Measurements from ENCODE around the gene SRD5A3. TPM values are rescaled to one million over a fixed set of nuclear protein-coding genes. Genes with fewer than 3 reads are reported as not detected.

Gene SRD5A3
- total and polyA plus RNA-seq, 4 donors, result 5.2 to 18.2 (median 9.5) TPM

DNA sequence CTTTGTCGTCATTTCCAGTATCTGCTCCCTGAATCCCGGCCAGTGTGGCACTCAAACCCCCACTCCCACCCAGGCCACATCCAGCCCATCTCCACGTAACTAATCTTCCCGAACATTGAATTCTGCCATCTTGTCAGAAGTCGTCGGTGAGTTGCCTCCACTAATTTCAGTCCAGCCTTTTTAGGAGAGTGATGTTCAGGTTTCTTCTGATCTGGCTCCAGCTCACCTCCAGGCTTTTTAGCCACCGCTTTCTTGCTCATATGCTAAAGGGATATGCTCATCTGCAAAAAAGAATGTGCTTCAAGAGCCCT is 51.0 kb downstream of the SRD5A3 start:
- Histone ChIP-seq H3K36me3 (ENCODE audit: control insufficient read depth in 4 of 4, insufficient read depth in 3 of 4, low read depth in 1 of 4, low read length in 3 of 4) (peaks cover 0 to 3% (median 0%) of the 10 kb centered on the region in 4 donors), H3K9ac (ENCODE audit: low read depth in 1 of 2, low read length in 2 of 2) (peak overlapping the region; percentile 75 to 91), H3K27ac (ENCODE audit: low read depth in 1 of 2, low read length in 2 of 2) (peak overlapping the region; percentile 86 to 93), H3K9me3 (ENCODE audit: control insufficient read depth in 4 of 4, low read length in 3 of 4) (no peaks in the 10 kb centered on the region), H3K27me3 (ENCODE audit: control insufficient read depth in 4 of 4, insufficient read depth in 4 of 4, low read length in 3 of 4) (no peaks in the 10 kb centered on the region), H3K4me1 (ENCODE audit: control insufficient read depth in 4 of 4, insufficient read depth in 4 of 4, low read length in 3 of 4) (peaks cover 5 to 17% (median 11%) of the 10 kb centered on the region in 4 donors), H3K4me3 (ENCODE audit: low read depth in 1 of 3, low read length in 3 of 3) (peak overlapping the region; percentile 57 to 98 (median 85))
- TF ChIP-seq, protein P1, sequence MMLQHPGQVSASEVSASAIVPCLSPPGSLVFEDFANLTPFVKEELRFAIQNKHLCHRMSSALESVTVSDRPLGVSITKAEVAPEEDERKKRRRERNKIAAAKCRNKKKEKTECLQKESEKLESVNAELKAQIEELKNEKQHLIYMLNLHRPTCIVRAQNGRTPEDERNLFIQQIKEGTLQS (IDR thresholded peaks at IDR 0.05), result no peak
- no peak for TF ChIP-seq JUND (IDR thresholded peaks at IDR 0.05)
- 56% methylated on average over 7 of the region's 7 CpGs for WGBS
- no peak for DNase-seq (ENCODE audit: low spot score)

DNA sequence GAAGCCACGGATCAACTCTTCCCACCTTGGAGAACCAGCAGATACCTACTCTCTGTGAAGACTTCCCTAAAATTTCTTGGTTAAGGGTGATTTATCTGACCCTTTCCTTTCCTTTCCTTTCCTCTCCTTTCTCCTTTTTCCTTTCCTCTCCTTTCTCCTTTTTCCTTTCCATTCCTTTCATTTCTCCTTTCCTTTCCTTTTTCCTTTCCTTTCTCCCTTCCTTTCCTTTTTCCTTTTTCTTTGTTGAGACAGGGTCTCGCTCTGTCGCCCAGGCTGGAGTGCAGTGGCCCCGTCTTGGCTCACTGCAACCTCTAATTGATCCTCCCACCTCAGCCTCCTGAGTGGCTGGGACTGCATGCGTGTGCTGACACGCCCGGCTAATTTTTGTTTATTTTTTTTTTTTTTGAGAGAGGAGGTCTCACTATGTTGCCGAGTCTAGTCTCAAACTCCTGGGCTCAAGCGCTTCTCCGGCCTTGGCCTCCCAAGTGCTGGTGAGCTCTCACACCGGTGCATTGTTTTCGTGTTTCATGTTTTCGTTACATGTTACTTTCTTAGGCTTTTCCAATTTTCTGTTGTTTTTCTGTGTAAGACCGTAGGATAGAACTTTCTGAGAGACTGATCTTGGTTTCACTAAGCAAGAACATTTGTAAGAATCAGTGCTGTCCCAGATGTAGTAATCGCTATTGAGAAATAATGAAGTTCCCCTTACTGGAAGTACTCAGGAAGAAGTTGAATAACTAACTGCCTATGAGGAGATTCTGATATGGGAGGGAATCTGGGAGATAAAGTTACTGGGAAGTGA is 51.7 kb downstream of the SRD5A3 start:
- Histone ChIP-seq H3K4me3 (ENCODE audit: low read depth in 1 of 3, low read length in 3 of 3) (peak overlapping the region in 2 of 3 donors; percentile 26 to 98), H3K4me1 (ENCODE audit: control insufficient read depth in 4 of 4, insufficient read depth in 4 of 4, low read length in 3 of 4) (peaks cover 5 to 17% (median 11%) of the 10 kb centered on the region in 4 donors), H3K27ac (ENCODE audit: low read depth in 1 of 2, low read length in 2 of 2) (peak overlapping the region; percentile 86 to 93), H3K9ac (ENCODE audit: low read depth in 1 of 2, low read length in 2 of 2) (peak overlapping the region; percentile 55 to 75), H3K27me3 (ENCODE audit: control insufficient read depth in 4 of 4, insufficient read depth in 4 of 4, low read length in 3 of 4) (no peaks in the 10 kb centered on the region), H3K9me3 (ENCODE audit: control insufficient read depth in 4 of 4, low read length in 3 of 4) (no peaks in the 10 kb centered on the region), H3K36me3 (ENCODE audit: control insufficient read depth in 4 of 4, insufficient read depth in 3 of 4, low read depth in 1 of 4, low read length in 3 of 4) (peaks cover 0 to 3% (median under 1%) of the 10 kb centered on the region in 4 donors)
- TF ChIP-seq RAD21 (IDR thresholded peaks at IDR 0.05) (no peak), FOXA2 (IDR thresholded peaks at IDR 0.05) (no peak), GABPA (IDR thresholded peaks at IDR 0.05 in 1 of 2, conservative IDR thresholded peaks at IDR 0.05 in 1 of 2) (no peak), HNF4G (IDR thresholded peaks at IDR 0.05) (no peak)
- TF ChIP-seq, protein P2, sequence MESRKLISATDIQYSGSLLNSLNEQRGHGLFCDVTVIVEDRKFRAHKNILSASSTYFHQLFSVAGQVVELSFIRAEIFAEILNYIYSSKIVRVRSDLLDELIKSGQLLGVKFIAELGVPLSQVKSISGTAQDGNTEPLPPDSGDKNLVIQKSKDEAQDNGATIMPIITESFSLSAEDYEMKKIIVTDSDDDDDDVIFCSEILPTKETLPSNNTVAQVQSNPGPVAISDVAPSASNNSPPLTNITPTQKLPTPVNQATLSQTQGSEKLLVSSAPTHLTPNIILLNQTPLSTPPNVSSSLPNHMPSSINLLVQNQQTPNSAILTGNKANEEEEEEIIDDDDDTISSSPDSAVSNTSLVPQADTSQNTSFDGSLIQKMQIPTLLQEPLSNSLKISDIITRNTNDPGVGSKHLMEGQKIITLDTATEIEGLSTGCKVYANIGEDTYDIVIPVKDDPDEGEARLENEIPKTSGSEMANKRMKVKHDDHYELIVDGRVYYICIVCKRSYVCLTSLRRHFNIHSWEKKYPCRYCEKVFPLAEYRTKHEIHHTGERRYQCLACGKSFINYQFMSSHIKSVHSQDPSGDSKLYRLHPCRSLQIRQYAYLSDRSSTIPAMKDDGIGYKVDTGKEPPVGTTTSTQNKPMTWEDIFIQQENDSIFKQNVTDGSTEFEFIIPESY (IDR thresholded peaks at IDR 0.05), result no peak
- TF ChIP-seq, protein P3, sequence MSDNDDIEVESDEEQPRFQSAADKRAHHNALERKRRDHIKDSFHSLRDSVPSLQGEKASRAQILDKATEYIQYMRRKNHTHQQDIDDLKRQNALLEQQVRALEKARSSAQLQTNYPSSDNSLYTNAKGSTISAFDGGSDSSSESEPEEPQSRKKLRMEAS (IDR thresholded peaks at IDR 0.05), result no peak
- no peak for DNase-seq (ENCODE audit: low spot score)
- 73% methylated on average over 15 of the region's 15 CpGs for WGBS

DNA sequence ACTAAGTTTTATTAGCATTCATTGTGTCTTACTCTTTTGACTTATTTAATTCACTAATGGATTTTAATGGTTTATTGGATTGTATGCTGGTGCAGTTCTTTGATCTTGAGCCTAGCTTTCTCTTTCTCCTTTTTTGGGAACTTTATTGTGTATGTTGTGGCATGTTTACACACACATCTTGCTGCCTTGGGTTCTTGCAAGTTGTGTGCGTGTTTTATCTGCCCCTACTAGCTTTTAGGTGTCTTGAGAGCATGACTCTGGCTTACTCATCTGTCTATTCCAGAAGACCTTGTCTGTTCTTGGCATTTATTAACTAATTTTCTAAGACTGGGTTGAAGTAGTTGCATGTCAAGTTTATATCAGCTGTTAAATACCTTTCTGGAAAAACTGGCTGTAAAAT is 52.4 kb downstream of the SRD5A3 start:
- Histone ChIP-seq H3K9ac (ENCODE audit: low read depth in 1 of 2, low read length in 2 of 2) (no peak overlapping the region), H3K36me3 (ENCODE audit: control insufficient read depth in 4 of 4, insufficient read depth in 3 of 4, low read depth in 1 of 4, low read length in 3 of 4) (peaks cover 0 to 5% (median under 1%) of the 10 kb centered on the region in 4 donors), H3K27me3 (ENCODE audit: control insufficient read depth in 4 of 4, insufficient read depth in 4 of 4, low read length in 3 of 4) (no peaks in the 10 kb centered on the region), H3K27ac (ENCODE audit: low read depth in 1 of 2, low read length in 2 of 2) (peak overlapping the region in 1 of 2 donors; percentile 23), H3K9me3 (ENCODE audit: control insufficient read depth in 4 of 4, low read length in 3 of 4) (no peaks in the 10 kb centered on the region), H3K4me1 (ENCODE audit: control insufficient read depth in 4 of 4, insufficient read depth in 4 of 4, low read length in 3 of 4) (peaks cover 5 to 17% (median 11%) of the 10 kb centered on the region in 4 donors), H3K4me3 (ENCODE audit: low read depth in 1 of 3, low read length in 3 of 3) (peak overlapping the region in 1 of 3 donors; percentile 11)
- DNase-seq (ENCODE audit: low spot score), result no peak
- TF ChIP-seq RXRA (IDR thresholded peaks at IDR 0.05), result no peak
- TF ChIP-seq, protein P2 (IDR thresholded peaks at IDR 0.05), result no peak
- TF ChIP-seq, protein P3 (IDR thresholded peaks at IDR 0.05), result no peak
- TF ChIP-seq GABPA (IDR thresholded peaks at IDR 0.05 in 1 of 2, conservative IDR thresholded peaks at IDR 0.05 in 1 of 2), result no peak
- TF ChIP-seq FOXA2 (IDR thresholded peaks at IDR 0.05), result no peak
- TF ChIP-seq JUND (IDR thresholded peaks at IDR 0.05), result no peak
- TF ChIP-seq, protein P4, sequence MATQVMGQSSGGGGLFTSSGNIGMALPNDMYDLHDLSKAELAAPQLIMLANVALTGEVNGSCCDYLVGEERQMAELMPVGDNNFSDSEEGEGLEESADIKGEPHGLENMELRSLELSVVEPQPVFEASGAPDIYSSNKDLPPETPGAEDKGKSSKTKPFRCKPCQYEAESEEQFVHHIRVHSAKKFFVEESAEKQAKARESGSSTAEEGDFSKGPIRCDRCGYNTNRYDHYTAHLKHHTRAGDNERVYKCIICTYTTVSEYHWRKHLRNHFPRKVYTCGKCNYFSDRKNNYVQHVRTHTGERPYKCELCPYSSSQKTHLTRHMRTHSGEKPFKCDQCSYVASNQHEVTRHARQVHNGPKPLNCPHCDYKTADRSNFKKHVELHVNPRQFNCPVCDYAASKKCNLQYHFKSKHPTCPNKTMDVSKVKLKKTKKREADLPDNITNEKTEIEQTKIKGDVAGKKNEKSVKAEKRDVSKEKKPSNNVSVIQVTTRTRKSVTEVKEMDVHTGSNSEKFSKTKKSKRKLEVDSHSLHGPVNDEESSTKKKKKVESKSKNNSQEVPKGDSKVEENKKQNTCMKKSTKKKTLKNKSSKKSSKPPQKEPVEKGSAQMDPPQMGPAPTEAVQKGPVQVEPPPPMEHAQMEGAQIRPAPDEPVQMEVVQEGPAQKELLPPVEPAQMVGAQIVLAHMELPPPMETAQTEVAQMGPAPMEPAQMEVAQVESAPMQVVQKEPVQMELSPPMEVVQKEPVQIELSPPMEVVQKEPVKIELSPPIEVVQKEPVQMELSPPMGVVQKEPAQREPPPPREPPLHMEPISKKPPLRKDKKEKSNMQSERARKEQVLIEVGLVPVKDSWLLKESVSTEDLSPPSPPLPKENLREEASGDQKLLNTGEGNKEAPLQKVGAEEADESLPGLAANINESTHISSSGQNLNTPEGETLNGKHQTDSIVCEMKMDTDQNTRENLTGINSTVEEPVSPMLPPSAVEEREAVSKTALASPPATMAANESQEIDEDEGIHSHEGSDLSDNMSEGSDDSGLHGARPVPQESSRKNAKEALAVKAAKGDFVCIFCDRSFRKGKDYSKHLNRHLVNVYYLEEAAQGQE (IDR thresholded peaks at IDR 0.05), result no peak
- no peak for TF ChIP-seq HNF4G (IDR thresholded peaks at IDR 0.05)
- 73% methylated on average over 1 of the region's 1 CpG for WGBS

All from liver (tissue), 9 donors.